Mucosa of stomach (tissue), 1 donor: Measurements from ENCODE around the gene ERO1A.

Experiments used
- H3K27me3 ChIP-seq: one replicate; pipeline ENCODE4 v1.7.0; 2013; ENCODE audit warnings: mild to moderate bottlenecking, low read length; ENCODE audit not compliant: control insufficient read depth, insufficient read depth
- H3K36me3 ChIP-seq: one replicate; pipeline ENCODE4 v1.7.0; 2013; ENCODE audit warnings: low read length; ENCODE audit not compliant: control insufficient read depth, insufficient read depth
- H3K4me1 ChIP-seq: one replicate; pipeline ENCODE4 v1.7.0; 2013; ENCODE audit warnings: mild to moderate bottlenecking, low read length; ENCODE audit not compliant: control insufficient read depth, insufficient read depth
- H3K4me3 ChIP-seq: one replicate; pipeline ENCODE4 v1.7.0; 2013; ENCODE audit warnings: low read length
- H3K9ac ChIP-seq: one replicate; pipeline ENCODE4 v1.7.0; 2013; ENCODE audit warnings: mild to moderate bottlenecking, low read length, moderate library complexity
- H3K9me3 ChIP-seq: one replicate; pipeline ENCODE4 v1.7.0; 2013; ENCODE audit warnings: mild to moderate bottlenecking, low read length, moderate library complexity; ENCODE audit not compliant: control insufficient read depth
- donor health status: Pancreatic carcinoma.

Gene ERO1A

GRCh38 chr14:52723514-52724359, 28.4 kb upstream of the ERO1A start:
- no peak overlapping the region for H3K9ac ChIP-seq
- no peaks in the 10 kb centered on the region for H3K27me3 ChIP-seq
- no peaks in the 10 kb centered on the region for H3K4me1 ChIP-seq
- no peaks in the 10 kb centered on the region for H3K9me3 ChIP-seq
- H3K36me3 ChIP-seq: peaks cover 11% of the 10 kb centered on the region
- H3K4me3 ChIP-seq: no peak overlapping the region

- Histone ChIP-seq H3K4me1 (no peaks in the 10 kb centered on the region), H3K4me3 (no peak overlapping the region), H3K9me3 (no peaks in the 10 kb centered on the region), H3K27me3 (no peaks in the 10 kb centered on the region), H3K9ac (no peak overlapping the region), H3K36me3 (peaks cover 4% of the 10 kb centered on the region)
These were observed 20.8 kb upstream of the ERO1A start for GRCh38 chr14:52716155-52716554.

- Histone ChIP-seq H3K27me3 (no peaks in the 10 kb centered on the region), H3K4me3 (no peak overlapping the region), H3K9me3 (no peaks in the 10 kb centered on the region), H3K4me1 (peaks cover under 1% of the 10 kb centered on the region), H3K36me3 (peaks cover 4% of the 10 kb centered on the region), H3K9ac (no peak overlapping the region)
These were observed 16.3 kb upstream of the ERO1A start for GRCh38 chr14:52711666-52712065.

DNA sequence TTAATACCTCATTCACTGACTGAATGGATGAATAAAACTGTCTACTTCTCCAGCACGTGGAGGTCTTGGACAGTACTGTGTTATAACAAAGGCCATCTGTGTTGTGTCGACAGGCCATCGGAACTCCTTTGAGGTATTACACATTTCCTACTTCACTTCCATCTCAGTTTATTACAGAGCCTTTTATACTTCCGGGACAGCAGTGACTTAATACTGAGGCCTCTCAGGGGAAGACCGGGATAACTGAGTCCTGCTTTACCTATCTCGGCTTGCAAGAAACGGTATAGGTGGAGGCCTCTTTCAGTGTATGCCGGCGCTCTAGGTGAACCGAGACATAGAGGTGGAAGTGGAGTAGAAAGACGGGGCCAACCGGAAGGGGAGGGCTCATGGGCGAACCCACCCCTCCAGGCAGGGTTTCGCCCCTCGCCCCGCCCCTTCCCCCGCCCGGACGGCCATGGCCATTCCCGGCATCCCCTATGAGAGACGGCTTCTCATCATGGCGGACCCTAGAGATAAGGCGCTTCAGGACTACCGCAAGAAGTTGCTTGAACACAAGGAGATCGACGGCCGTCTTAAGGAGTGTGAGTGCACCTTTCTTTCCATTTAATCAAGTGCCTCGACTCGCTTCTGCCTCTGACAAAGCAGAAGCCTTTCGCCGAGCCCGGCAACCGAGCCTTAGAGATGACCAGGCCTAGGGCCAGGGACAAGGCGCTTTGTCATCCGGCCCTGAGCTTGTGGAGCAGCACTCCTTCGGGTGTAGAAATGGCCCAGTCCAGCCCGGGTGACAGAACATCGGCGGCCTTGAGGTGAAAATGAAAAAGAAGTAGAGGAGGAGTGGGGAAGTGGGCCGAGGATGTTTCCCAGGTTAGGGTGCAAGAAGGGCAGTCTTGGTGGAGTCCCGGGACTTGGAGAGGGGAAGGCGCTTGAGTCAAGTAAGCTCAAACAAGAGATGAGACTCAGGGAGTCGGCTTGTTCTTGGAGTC, 11.7 kb upstream of the ERO1A start, which contains the start of gene PSMC6:
PSMC6 (plus strand) TSS at position 477 of the 983 bp plus-strand sequence; CDS start at position 497, 20 bp downstream.
- Histone ChIP-seq H3K9me3 (no peaks in the 10 kb centered on the region), H3K4me1 (peaks cover 13% of the 10 kb centered on the region), H3K4me3 (peak within 1 kb of the TSS; percentile 52), H3K27me3 (no peaks in the 10 kb centered on the region), H3K36me3 (no peaks in the 10 kb centered on the region), H3K9ac (peak within 1 kb of the TSS; percentile 86)

- Histone ChIP-seq H3K9me3 (no peaks in the 10 kb centered on the region), H3K4me1 (peaks cover 14% of the 10 kb centered on the region), H3K36me3 (no peaks in the 10 kb centered on the region), H3K4me3 (peak overlapping the region; percentile 52), H3K27me3 (no peaks in the 10 kb centered on the region), H3K9ac (peak overlapping the region; percentile 86)
These were observed 10.9 kb upstream of the ERO1A start for GRCh38 chr14:52706286-52706685.

DNA sequence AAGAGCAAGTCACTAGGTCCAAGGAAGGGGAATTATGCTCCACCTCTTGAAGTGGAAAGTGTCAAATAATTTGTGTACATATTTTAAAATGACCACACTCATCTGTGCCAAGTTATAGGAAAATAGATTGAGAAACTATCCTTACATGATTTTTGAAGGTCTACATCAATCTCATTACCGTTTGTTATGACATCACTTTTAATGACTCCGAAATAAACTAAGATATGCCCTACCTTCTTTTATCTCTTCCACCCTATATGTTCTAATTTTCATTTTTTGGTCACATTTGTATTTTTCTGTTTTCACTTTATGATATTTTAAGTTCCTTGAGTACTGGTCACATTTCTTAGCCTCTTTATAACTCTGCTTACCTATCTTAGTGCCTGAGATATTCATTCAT, 8.3 kb upstream of the ERO1A start:
- H3K4me3 ChIP-seq: no peak overlapping the region
- H3K9ac ChIP-seq: no peak overlapping the region
- H3K9me3 ChIP-seq: no peaks in the 10 kb centered on the region
- H3K4me1 ChIP-seq: peaks cover 21% of the 10 kb centered on the region
- no peaks in the 10 kb centered on the region for H3K27me3 ChIP-seq
- H3K36me3 ChIP-seq: no peaks in the 10 kb centered on the region

- H3K9ac ChIP-seq: no peak overlapping the region
- peaks cover 21% of the 10 kb centered on the region for H3K4me1 ChIP-seq
- H3K27me3 ChIP-seq: no peaks in the 10 kb centered on the region
- no peaks in the 10 kb centered on the region for H3K36me3 ChIP-seq
- H3K9me3 ChIP-seq: no peaks in the 10 kb centered on the region
- H3K4me3 ChIP-seq: no peak overlapping the region
These were observed 7.9 kb upstream of the ERO1A start for GRCh38 chr14:52703225-52703624.

- Histone ChIP-seq H3K9me3 (no peaks in the 10 kb centered on the region), H3K9ac (no peak overlapping the region), H3K4me1 (peaks cover 17% of the 10 kb centered on the region), H3K4me3 (no peak overlapping the region), H3K27me3 (no peaks in the 10 kb centered on the region), H3K36me3 (no peaks in the 10 kb centered on the region)
These were observed 5.9 kb upstream of the ERO1A start for GRCh38 chr14:52701223-52701622.

GRCh38 chr14:52700701-52701172, 5.4 kb upstream of the ERO1A start:
- Histone ChIP-seq H3K9ac (peak overlapping the region; percentile 0), H3K4me1 (peaks cover 14% of the 10 kb centered on the region), H3K9me3 (no peaks in the 10 kb centered on the region), H3K27me3 (no peaks in the 10 kb centered on the region), H3K36me3 (no peaks in the 10 kb centered on the region), H3K4me3 (no peak overlapping the region)

GRCh38 chr14:52694761-52695480, 437 bp downstream of the ERO1A start:
- H3K36me3 ChIP-seq: no peaks in the 10 kb centered on the region
- H3K4me1 ChIP-seq: peaks cover 14% of the 10 kb centered on the region
- H3K4me3 ChIP-seq: peak overlapping the region; percentile 96
- no peaks in the 10 kb centered on the region for H3K27me3 ChIP-seq
- H3K9ac ChIP-seq: peak overlapping the region; percentile 93
- no peaks in the 10 kb centered on the region for H3K9me3 ChIP-seq

DNA sequence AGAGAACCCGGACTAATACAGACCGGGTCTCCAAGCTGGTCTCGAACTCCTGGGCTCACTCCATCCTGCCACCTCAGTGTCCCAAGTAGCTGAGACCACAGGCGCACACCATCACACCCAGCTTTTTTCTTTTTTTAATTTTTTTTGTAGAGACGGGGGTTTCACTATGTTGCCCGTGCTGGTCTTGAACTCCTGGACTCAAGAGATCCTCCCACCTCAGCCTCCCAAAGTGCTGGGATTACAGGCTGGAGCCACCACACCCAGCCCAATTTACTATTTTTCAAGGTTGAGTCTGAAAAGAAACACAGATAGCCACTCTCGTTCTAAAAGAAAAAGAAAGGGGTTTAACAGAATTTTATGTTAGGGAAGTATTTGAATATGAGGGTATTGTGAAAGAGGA, 1.8 kb downstream of the ERO1A start:
- peaks cover 14% of the 10 kb centered on the region for H3K4me1 ChIP-seq
- no peaks in the 10 kb centered on the region for H3K27me3 ChIP-seq
- H3K36me3 ChIP-seq: no peaks in the 10 kb centered on the region
- no peak overlapping the region for H3K4me3 ChIP-seq
- no peaks in the 10 kb centered on the region for H3K9me3 ChIP-seq
- peak overlapping the region; percentile 93 for H3K9ac ChIP-seq
